Measurements from ENCODE around the gene KDM6A.

The KDM6A gene

DNA sequence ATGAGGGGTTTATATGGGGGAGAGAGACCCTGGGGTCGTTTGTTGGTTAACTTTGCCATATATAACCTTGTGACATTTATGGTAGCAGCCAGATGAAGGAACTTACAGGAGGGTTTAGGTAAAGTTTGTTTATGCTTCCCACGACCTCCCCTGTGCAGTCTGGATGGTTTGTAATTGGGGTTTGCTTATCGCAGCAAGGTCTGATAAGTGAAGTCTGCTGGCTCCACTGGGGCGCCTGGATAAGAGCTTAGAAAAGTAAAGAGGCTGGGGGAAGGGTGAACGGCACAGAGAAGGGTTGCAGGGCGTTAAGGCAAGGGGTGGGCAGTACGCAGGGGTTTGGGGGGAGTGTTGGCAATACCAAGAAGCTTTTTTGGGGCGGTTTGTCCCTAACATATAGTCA, 98.7 kb downstream of the KDM6A start:
- H3K9me3 ChIP-seq (ENCODE audit: control insufficient read depth in 5 of 5, low read length in 5 of 5) = peaks cover 2 to 25% (median 11%) of the 10 kb centered on the region in 5 donors
- H3K27ac ChIP-seq (ENCODE audit: low read depth, low read length) = no peak overlapping the region
- no peak overlapping the region for H3K9ac ChIP-seq (ENCODE audit: low read length in 5 of 5)
- H3K27me3 ChIP-seq (ENCODE audit: control insufficient read depth in 5 of 5, insufficient read depth in 4 of 5, low read length in 5 of 5) = no peaks in the 10 kb centered on the region
- H3K4me1 ChIP-seq (ENCODE audit: control insufficient read depth in 5 of 5, insufficient read depth in 5 of 5, low read length in 5 of 5) = no peaks in the 10 kb centered on the region
- no peak overlapping the region for H3K4me3 ChIP-seq (ENCODE audit: low read depth in 1 of 5, low read length in 5 of 5)
- no peaks in the 10 kb centered on the region for H3K36me3 ChIP-seq (ENCODE audit: control insufficient read depth in 5 of 5, insufficient read depth in 5 of 5, low read length in 5 of 5)

DNA sequence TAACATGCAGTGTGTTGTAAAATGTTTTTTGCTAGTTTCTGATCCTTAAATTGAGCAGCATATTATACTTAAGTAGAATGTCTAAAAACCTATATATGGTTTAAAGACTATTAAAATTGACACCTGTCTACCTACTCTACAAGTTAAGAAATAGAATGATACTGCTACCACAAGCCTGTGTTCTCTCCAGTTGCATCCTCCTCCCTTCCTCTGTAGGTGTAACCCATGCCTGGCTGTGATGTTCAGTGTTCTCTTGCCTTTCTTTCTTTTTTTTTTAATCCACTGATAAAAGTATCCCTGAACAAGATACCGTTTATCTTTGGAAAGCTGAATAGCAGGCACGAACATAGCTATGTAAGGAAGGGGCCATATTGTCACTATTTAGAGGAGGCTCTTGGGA, 99.1 kb downstream of the KDM6A start:
- peaks cover 2 to 25% (median 11%) of the 10 kb centered on the region in 5 donors for H3K9me3 ChIP-seq (ENCODE audit: control insufficient read depth in 5 of 5, low read length in 5 of 5)
- H3K27ac ChIP-seq (ENCODE audit: low read depth, low read length) = no peak overlapping the region
- no peaks in the 10 kb centered on the region for H3K36me3 ChIP-seq (ENCODE audit: control insufficient read depth in 5 of 5, insufficient read depth in 5 of 5, low read length in 5 of 5)
- no peak overlapping the region for H3K9ac ChIP-seq (ENCODE audit: low read length in 5 of 5)
- H3K27me3 ChIP-seq (ENCODE audit: control insufficient read depth in 5 of 5, insufficient read depth in 4 of 5, low read length in 5 of 5) = no peaks in the 10 kb centered on the region
- no peak overlapping the region for H3K4me3 ChIP-seq (ENCODE audit: low read depth in 1 of 5, low read length in 5 of 5)
- no peaks in the 10 kb centered on the region for H3K4me1 ChIP-seq (ENCODE audit: control insufficient read depth in 5 of 5, insufficient read depth in 5 of 5, low read length in 5 of 5)

DNA sequence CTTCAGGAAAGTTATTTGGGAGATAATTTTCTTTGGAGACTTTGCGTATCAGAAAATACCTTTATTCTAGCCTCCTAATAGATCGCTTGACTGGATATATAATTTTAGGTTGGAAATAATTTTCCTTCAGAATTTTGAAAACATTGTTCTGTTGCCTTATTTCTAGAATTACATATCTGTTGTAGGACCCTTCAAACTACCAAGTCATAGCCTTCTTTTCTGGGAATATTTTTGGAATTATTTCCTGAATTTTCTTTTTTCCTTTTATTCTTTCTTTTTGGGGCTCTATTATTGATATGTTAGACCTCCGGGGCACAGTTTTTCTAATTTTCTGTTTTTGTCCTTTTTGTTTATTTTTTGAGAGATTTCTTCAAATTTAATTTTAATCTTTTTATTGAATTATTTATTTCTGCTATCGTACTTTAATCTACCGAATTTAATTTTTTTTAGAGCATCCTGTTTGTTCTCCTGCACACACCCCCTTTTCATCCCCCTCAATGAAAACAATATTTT, 100.5 kb downstream of the KDM6A start:
- Histone ChIP-seq H3K27me3 (ENCODE audit: control insufficient read depth in 5 of 5, insufficient read depth in 4 of 5, low read length in 5 of 5) (no peaks in the 10 kb centered on the region), H3K9me3 (ENCODE audit: control insufficient read depth in 5 of 5, low read length in 5 of 5) (peaks cover 2 to 25% (median 11%) of the 10 kb centered on the region in 5 donors), H3K36me3 (ENCODE audit: control insufficient read depth in 5 of 5, insufficient read depth in 5 of 5, low read length in 5 of 5) (no peaks in the 10 kb centered on the region), H3K9ac (ENCODE audit: low read length in 5 of 5) (no peak overlapping the region), H3K4me3 (ENCODE audit: low read depth in 1 of 5, low read length in 5 of 5) (no peak overlapping the region), H3K27ac (ENCODE audit: low read depth, low read length) (no peak overlapping the region), H3K4me1 (ENCODE audit: control insufficient read depth in 5 of 5, insufficient read depth in 5 of 5, low read length in 5 of 5) (no peaks in the 10 kb centered on the region)

DNA sequence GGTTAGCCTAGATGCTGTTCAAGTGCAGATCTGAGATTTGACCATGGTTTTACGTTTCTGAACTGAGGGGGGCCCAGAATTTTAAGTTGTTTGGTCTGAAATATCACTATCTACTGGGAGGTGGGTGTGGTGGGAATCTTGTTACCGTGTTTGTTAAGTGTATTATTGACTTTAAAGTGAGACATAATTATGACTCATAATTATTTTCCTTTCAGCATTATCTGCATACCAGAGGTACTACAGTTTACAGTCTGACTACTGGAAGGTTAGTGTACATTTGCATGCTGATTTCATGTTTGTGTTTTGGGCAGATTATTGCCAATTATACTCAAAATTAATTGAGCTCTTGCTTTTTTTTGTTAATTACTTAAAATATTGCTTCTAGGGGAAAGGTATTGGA, 101.5 kb downstream of the KDM6A start:
- no peak overlapping the region for H3K4me3 ChIP-seq (ENCODE audit: low read depth in 1 of 5, low read length in 5 of 5)
- H3K36me3 ChIP-seq (ENCODE audit: control insufficient read depth in 5 of 5, insufficient read depth in 5 of 5, low read length in 5 of 5) = no peaks in the 10 kb centered on the region
- H3K4me1 ChIP-seq (ENCODE audit: control insufficient read depth in 5 of 5, insufficient read depth in 5 of 5, low read length in 5 of 5) = no peaks in the 10 kb centered on the region
- H3K9ac ChIP-seq (ENCODE audit: low read length in 5 of 5) = no peak overlapping the region
- H3K9me3 ChIP-seq (ENCODE audit: control insufficient read depth in 5 of 5, low read length in 5 of 5) = peaks cover 2 to 25% (median 11%) of the 10 kb centered on the region in 5 donors
- H3K27me3 ChIP-seq (ENCODE audit: control insufficient read depth in 5 of 5, insufficient read depth in 4 of 5, low read length in 5 of 5) = no peaks in the 10 kb centered on the region
- H3K27ac ChIP-seq (ENCODE audit: low read depth, low read length) = no peak overlapping the region

DNA sequence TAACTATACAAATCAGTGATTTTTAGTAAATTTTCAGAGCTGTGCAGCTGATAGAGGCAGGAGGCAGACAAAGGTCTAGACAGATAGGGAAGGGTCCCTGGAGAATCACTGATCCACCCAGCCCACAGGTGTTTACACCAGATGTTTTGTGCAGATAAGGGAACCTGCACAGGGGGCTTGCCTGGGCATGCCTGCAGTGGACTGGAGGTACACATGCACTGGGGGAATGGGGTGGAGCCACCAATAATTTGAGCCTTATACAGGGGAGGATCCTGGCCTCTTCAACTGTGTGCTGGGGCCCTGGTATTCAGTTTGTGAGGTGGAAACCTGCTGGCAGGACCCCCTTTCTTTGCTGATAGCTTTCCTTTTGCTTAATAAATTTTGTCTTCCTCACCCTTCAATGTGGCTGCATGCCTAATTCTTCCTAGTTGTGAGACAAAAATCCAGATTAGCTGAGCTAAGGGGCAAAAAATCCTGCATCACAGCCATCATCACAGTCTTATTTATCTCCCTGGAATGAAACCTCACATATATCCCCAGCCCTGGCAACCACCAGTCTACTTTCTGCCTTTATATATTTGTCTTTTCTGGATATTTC, 102.8 kb downstream of the KDM6A start:
- peaks cover 2 to 25% (median 11%) of the 10 kb centered on the region in 5 donors for H3K9me3 ChIP-seq (ENCODE audit: control insufficient read depth in 5 of 5, low read length in 5 of 5)
- no peak overlapping the region for H3K9ac ChIP-seq (ENCODE audit: low read length in 5 of 5)
- no peak overlapping the region for H3K4me3 ChIP-seq (ENCODE audit: low read depth in 1 of 5, low read length in 5 of 5)
- no peaks in the 10 kb centered on the region for H3K4me1 ChIP-seq (ENCODE audit: control insufficient read depth in 5 of 5, insufficient read depth in 5 of 5, low read length in 5 of 5)
- H3K36me3 ChIP-seq (ENCODE audit: control insufficient read depth in 5 of 5, insufficient read depth in 5 of 5, low read length in 5 of 5) = no peaks in the 10 kb centered on the region
- no peak overlapping the region for H3K27ac ChIP-seq (ENCODE audit: low read depth, low read length)
- H3K27me3 ChIP-seq (ENCODE audit: control insufficient read depth in 5 of 5, insufficient read depth in 4 of 5, low read length in 5 of 5) = no peaks in the 10 kb centered on the region

DNA sequence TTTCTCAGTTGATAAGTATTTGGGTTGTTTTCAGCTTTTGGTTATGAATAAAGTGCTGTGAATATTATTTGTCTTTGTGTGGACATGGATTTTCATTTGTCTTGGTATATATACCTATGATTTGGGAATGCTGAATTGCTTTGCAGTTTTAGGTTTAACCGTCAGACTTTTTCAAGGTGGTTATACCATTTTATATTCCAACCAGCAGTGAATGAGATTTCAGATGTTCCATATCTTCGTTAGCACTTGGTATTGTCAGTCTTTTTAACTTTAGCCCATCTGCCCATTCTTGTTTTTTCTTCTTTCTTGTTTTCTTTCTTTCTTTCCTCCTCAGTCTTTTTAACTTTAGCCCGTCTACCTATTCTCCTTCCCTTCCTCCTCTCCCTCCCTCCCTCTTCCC, 106.0 kb downstream of the KDM6A start:
- Histone ChIP-seq H3K9me3 (ENCODE audit: control insufficient read depth in 5 of 5, low read length in 5 of 5) (peaks cover 2 to 14% (median 8%) of the 10 kb centered on the region in 5 donors), H3K27me3 (ENCODE audit: control insufficient read depth in 5 of 5, insufficient read depth in 4 of 5, low read length in 5 of 5) (no peaks in the 10 kb centered on the region), H3K36me3 (ENCODE audit: control insufficient read depth in 5 of 5, insufficient read depth in 5 of 5, low read length in 5 of 5) (no peaks in the 10 kb centered on the region), H3K9ac (ENCODE audit: low read length in 5 of 5) (no peak overlapping the region), H3K4me3 (ENCODE audit: low read depth in 1 of 5, low read length in 5 of 5) (no peak overlapping the region), H3K4me1 (ENCODE audit: control insufficient read depth in 5 of 5, insufficient read depth in 5 of 5, low read length in 5 of 5) (no peaks in the 10 kb centered on the region), H3K27ac (ENCODE audit: low read depth, low read length) (no peak overlapping the region)

DNA sequence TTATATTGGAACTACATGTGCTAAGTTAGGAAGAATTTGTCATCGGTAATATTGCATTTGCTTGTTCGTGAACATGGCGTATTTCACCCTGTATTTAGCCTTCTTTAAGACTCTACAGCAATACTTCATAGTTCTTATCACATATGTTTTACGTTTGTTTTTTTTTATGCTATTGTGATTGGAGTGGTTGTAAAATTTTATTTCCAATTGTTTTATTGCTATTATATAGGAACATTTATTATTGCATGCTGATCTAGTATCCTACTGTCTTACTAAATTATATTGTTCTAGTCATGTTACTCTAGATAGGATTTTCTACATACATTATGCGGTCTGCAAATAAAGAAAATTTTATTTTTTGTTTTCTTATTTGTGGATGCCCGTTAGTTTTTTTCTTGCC, 107.4 kb downstream of the KDM6A start:
- Histone ChIP-seq H3K9ac (ENCODE audit: low read length in 5 of 5) (no peak overlapping the region), H3K36me3 (ENCODE audit: control insufficient read depth in 5 of 5, insufficient read depth in 5 of 5, low read length in 5 of 5) (no peaks in the 10 kb centered on the region), H3K4me1 (ENCODE audit: control insufficient read depth in 5 of 5, insufficient read depth in 5 of 5, low read length in 5 of 5) (no peaks in the 10 kb centered on the region), H3K9me3 (ENCODE audit: control insufficient read depth in 5 of 5, low read length in 5 of 5) (peaks cover 0 to 6% (median 0%) of the 10 kb centered on the region in 5 donors), H3K27me3 (ENCODE audit: control insufficient read depth in 5 of 5, insufficient read depth in 4 of 5, low read length in 5 of 5) (no peaks in the 10 kb centered on the region), H3K27ac (ENCODE audit: low read depth, low read length) (no peak overlapping the region), H3K4me3 (ENCODE audit: low read depth in 1 of 5, low read length in 5 of 5) (no peak overlapping the region)

DNA sequence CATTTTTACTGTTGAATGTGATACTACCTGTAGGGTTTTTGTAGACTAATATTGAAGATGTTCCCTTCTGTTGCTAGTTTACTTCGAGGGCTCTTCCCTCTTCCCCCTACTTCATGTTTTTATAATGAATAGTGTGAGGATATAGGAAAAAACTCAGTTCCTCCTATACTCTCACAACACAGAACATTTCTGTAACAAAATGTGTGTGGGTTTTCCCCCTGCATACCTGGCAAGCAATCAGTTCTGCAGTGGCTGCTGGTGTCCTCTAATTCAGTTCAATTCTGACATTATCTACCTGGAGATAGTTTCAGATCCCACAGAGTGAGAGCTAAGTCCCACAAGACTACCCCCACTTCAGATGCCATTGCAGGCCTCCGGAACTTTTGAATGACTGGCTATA, 107.9 kb downstream of the KDM6A start:
- no peaks in the 10 kb centered on the region for H3K27me3 ChIP-seq (ENCODE audit: control insufficient read depth in 5 of 5, insufficient read depth in 4 of 5, low read length in 5 of 5)
- H3K36me3 ChIP-seq (ENCODE audit: control insufficient read depth in 5 of 5, insufficient read depth in 5 of 5, low read length in 5 of 5) = no peaks in the 10 kb centered on the region
- no peak overlapping the region for H3K4me3 ChIP-seq (ENCODE audit: low read depth in 1 of 5, low read length in 5 of 5)
- no peaks in the 10 kb centered on the region for H3K4me1 ChIP-seq (ENCODE audit: control insufficient read depth in 5 of 5, insufficient read depth in 5 of 5, low read length in 5 of 5)
- no peak overlapping the region for H3K27ac ChIP-seq (ENCODE audit: low read depth, low read length)
- peaks cover 0 to 3% (median 0%) of the 10 kb centered on the region in 5 donors for H3K9me3 ChIP-seq (ENCODE audit: control insufficient read depth in 5 of 5, low read length in 5 of 5)
- no peak overlapping the region for H3K9ac ChIP-seq (ENCODE audit: low read length in 5 of 5)

DNA sequence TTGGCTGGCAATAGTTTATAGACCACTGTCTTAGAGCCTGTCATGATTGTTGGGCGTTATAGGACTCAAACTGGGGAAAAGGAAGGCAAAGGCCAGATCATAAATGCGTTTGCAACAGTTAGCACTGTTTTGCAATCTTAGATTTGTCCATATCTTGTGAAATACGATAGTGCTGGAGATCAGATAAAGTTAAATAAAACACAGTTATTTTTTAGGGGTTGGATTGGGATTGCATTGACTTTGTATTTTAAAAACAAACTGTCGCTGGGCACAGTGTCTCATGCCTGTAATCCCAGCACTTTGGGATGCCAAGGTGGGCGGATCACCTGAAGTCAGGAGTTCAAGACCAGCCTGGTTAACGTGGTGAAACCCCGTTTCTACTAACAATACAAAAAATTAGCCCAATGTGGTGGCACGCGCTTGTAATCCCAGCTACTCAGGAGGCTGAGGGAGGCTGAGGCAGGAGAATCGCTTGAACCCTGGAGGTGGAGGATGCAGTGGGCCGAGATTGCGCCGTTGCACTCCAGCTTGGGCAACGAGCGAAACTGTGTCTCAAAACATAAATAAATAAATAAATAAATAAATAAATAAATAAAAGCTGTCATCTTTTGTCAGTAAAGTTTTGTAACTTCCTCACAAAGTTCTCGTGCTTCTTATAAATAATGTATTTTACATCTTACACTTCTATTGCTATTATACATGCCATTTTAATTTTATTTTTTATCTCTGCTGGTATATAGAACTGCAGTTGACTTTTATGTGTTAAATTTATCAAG, 117.2 kb downstream of the KDM6A start:
- H3K27me3 ChIP-seq (ENCODE audit: control insufficient read depth in 5 of 5, insufficient read depth in 4 of 5, low read length in 5 of 5) = no peaks in the 10 kb centered on the region
- no peak overlapping the region for H3K4me3 ChIP-seq (ENCODE audit: low read depth in 1 of 5, low read length in 5 of 5)

DNA sequence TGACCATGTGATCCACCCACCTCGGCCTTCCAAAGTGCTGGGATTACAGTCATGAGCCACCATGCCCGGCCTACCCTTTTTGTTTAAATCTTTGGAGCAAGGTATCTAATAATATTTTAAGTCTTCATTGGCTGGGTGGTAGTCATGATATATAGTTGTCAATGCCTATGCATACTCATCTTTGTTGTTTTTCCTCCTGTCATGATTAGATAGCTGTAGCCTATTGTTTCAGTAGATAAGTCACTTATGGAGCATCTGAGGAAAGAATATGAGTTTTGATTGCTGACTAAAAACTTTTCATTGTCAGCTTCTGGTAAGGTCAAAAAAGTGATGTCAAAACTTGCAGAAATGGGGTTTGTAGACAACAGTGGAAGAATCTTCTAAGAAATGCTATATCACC, 119.8 kb downstream of the KDM6A start:
- Histone ChIP-seq H3K9ac (ENCODE audit: low read length in 5 of 5) (no peak overlapping the region), H3K4me1 (ENCODE audit: control insufficient read depth in 5 of 5, insufficient read depth in 5 of 5, low read length in 5 of 5) (peaks cover 0 to 21% (median 13%) of the 10 kb centered on the region in 5 donors), H3K9me3 (ENCODE audit: control insufficient read depth in 5 of 5, low read length in 5 of 5) (peaks cover 0 to 5% (median 0%) of the 10 kb centered on the region in 5 donors), H3K27me3 (ENCODE audit: control insufficient read depth in 5 of 5, insufficient read depth in 4 of 5, low read length in 5 of 5) (no peaks in the 10 kb centered on the region), H3K36me3 (ENCODE audit: control insufficient read depth in 5 of 5, insufficient read depth in 5 of 5, low read length in 5 of 5) (peaks cover 0 to 4% (median 0%) of the 10 kb centered on the region in 5 donors), H3K4me3 (ENCODE audit: low read depth in 1 of 5, low read length in 5 of 5) (no peak overlapping the region), H3K27ac (ENCODE audit: low read depth, low read length) (no peak overlapping the region)

More for the DNA sequence above, 117.2 kb downstream of the KDM6A start:
- H3K4me1 ChIP-seq (ENCODE audit: control insufficient read depth in 5 of 5, insufficient read depth in 5 of 5, low read length in 5 of 5) = peaks cover 0 to 9% (median 6%) of the 10 kb centered on the region in 5 donors
- no peak overlapping the region for H3K27ac ChIP-seq (ENCODE audit: low read depth, low read length)
- peaks cover 0 to 4% (median 0%) of the 10 kb centered on the region in 5 donors for H3K36me3 ChIP-seq (ENCODE audit: control insufficient read depth in 5 of 5, insufficient read depth in 5 of 5, low read length in 5 of 5)
- no peak overlapping the region for H3K9ac ChIP-seq (ENCODE audit: low read length in 5 of 5)
- H3K9me3 ChIP-seq (ENCODE audit: control insufficient read depth in 5 of 5, low read length in 5 of 5) = peaks cover 0 to 5% (median 0%) of the 10 kb centered on the region in 5 donors

Measured in subcutaneous abdominal adipose tissue (tissue), 5 donors.